NCI-H446 treated with DMSO at 0.1 percent for 48 hours (cell line): Measurements from ENCODE around the gene CDKN2B.
A peak's percentile ranks its signal among the peaks of the same experiment; 100 is the strongest.

ENCODE experiments used
- DNase-seq: peaks from one replicate; lab custom pipeline; 2025; lab: John Stamatoyannopoulos, UW

CDKN2B gene

GRCh38 chr9:21993893-21994555 is 15.1 kb downstream of the CDKN2B start, which contains the start of gene CDKN2A:
TSS of gene CDKN2A (minus strand) at chr9:21994392.
- DNase-seq: peak; percentile 93

- DNase-seq: no peak
Observed at GRCh38 chr9:21993007-21993406, 16.1 kb downstream of the CDKN2B start.

- DNase-seq: no peak
Observed at GRCh38 chr9:21991072-21991959, 17.8 kb downstream of the CDKN2B start.

- DNase-seq: no peak
Observed at GRCh38 chr9:21989440-21990189, 19.5 kb downstream of the CDKN2B start.

GRCh38 chr9:21988056-21988990 is 20.8 kb downstream of the CDKN2B start:
- DNase-seq: no peak

GRCh38 chr9:21985964-21986667 is 23.0 kb downstream of the CDKN2B start:
- no peak for DNase-seq

GRCh38 chr9:21984101-21984500 is 25.0 kb downstream of the CDKN2B start:
- no peak for DNase-seq

GRCh38 chr9:21983561-21983935 is 25.6 kb downstream of the CDKN2B start:
- DNase-seq: no peak

- DNase-seq: no peak
Observed at GRCh38 chr9:21982861-21983560, 26.1 kb downstream of the CDKN2B start.

- DNase-seq: no peak
Observed at GRCh38 chr9:21982391-21982790, 26.7 kb downstream of the CDKN2B start.

GRCh38 chr9:21976334-21976875 is 32.7 kb downstream of the CDKN2B start:
- DNase-seq: no peak

GRCh38 chr9:21974722-21975409 is 34.2 kb downstream of the CDKN2B start:
- DNase-seq: peak; percentile 88

GRCh38 chr9:21974343-21974721 is 34.8 kb downstream of the CDKN2B start:
- DNase-seq: no peak

GRCh38 chr9:21972361-21972760 is 36.7 kb downstream of the CDKN2B start:
- DNase-seq: no peak

GRCh38 chr9:21970800-21971640 is 38.1 kb downstream of the CDKN2B start:
- DNase-seq: no peak

GRCh38 chr9:21969951-21970799 is 38.9 kb downstream of the CDKN2B start:
- DNase-seq: no peak
